K562 (cell line): Measurements from ENCODE around the gene NHLH2. TPM values are rescaled to one million over a fixed set of nuclear protein-coding genes. Genes with fewer than 3 reads are reported as not detected.
A peak's percentile ranks its signal among the peaks of the same experiment; 100 is the strongest.

Source experiments
- ATAC-seq: fragments of 200-7000 bp; cut with Tn5 transposase; 3 replicates; pipeline ENCODE4 v1.9.1; 2020; ENCODE audit warnings: moderate library complexity
- BruUV-seq: library from RNA; stranded (reverse); fragments of 400-500 nt; replicated peaks from 2 replicates; lab custom pipeline; 2021; lab: Mats Ljungman, UMichigan
- CTCF ChIA-PET: fragments of 300-600 bp; formaldehyde crosslinking; extraction: SDS; loops from one replicate; lab custom pipeline; 2021; ENCODE audit warnings: low intra/inter-chr PET ratio; lab: Yijun Ruan, JAX
- POLR2A ChIA-PET: fragments of 300-600, 350-650 bp; sonication (Branson Sonifier 250); formaldehyde crosslinking; extraction: SDS; loops from one replicate; lab custom pipeline; 2021; ENCODE audit warnings: antibody characterized with exemption, inconsistent platforms; lab: Yijun Ruan, JAX
- DNase-seq, 4 experiments: peaks; one replicate each; pipeline versions ENCODE4 v3.0.0 to v3.0.0-alpha.2; 2011 to 2018; ENCODE audit warnings: low spot score in 3 of 4, mixed read lengths in 3 of 4; ENCODE audit errors: extremely low read depth in 1 of 4
- FAIRE-seq: peaks from 2 replicates; lab custom pipeline; 2011; peaks lifted over from hg19 to GRCh38; lab: Jason Lieb, UNC
- H2AFZ ChIP-seq: 2 replicates; pipeline ENCODE4 v1.6.0; 2011; ENCODE audit warnings: low read depth, low read length, control low read depth, inconsistent platforms
- H3K27ac ChIP-seq: fragments of 200-600 bp; 3 replicates; pipeline ENCODE4 v1.8.0; 2011; ENCODE audit warnings: low read depth, mild to moderate bottlenecking, control low read depth, inconsistent platforms, low read length, moderate library complexity, mixed read lengths; ENCODE audit errors: extremely low read depth
- H3K27me3 ChIP-seq, 2 experiments: fragments of 300-600 bp in 1 of 2; 2 replicates in 1 of 2; 3 replicates in 1 of 2; pipeline versions ENCODE4 v1.6.0 to v1.8.0; 2011; ENCODE audit warnings: inconsistent platforms in 2 of 2, low read length in 2 of 2, mild to moderate bottlenecking in 1 of 2, mixed read lengths in 1 of 2, moderate library complexity in 1 of 2; ENCODE audit not compliant: control insufficient read depth in 2 of 2, insufficient read depth in 2 of 2
- H3K36me3 ChIP-seq: fragments of 300-600 bp; 3 replicates; pipeline ENCODE4 v1.8.0; 2011; ENCODE audit warnings: mild to moderate bottlenecking, low read length, inconsistent platforms; ENCODE audit not compliant: control insufficient read depth, insufficient read depth
- H3K4me1 ChIP-seq, 2 experiments: fragments of 200-600 bp in 1 of 2; replicated peaks in 1 of 2; 2 replicates in 1 of 2; 3 replicates in 1 of 2; pipeline versions ENCODE4 v1.5.1 to v1.8.0; 2011; ENCODE audit warnings: inconsistent platforms in 2 of 2, low read length in 2 of 2, mild to moderate bottlenecking in 1 of 2, mixed read lengths in 1 of 2, moderate library complexity in 1 of 2; ENCODE audit not compliant: control insufficient read depth in 2 of 2, insufficient read depth in 2 of 2
- H3K4me2 ChIP-seq: 2 replicates; pipeline ENCODE4 v1.6.1; 2011; ENCODE audit warnings: low read length, control low read depth, inconsistent platforms, mixed read lengths; ENCODE audit not compliant: insufficient read depth
- H3K4me3 ChIP-seq: fragments of 200-600 bp; sonication (generic), shearing (Covaris generic); 2 replicates; pipeline ENCODE4 v1.5.1; 2016; ENCODE audit warnings: control low read depth, inconsistent platforms
- H3K79me2 ChIP-seq: fragments of 200-600 bp; 3 replicates; pipeline ENCODE4 v1.8.0; 2011; ENCODE audit warnings: low read length, inconsistent platforms; ENCODE audit not compliant: control insufficient read depth, insufficient read depth
- H3K9ac ChIP-seq, 2 experiments: 2 replicates each; pipeline versions ENCODE4 v1.6.0 to v1.6.1; 2011; ENCODE audit warnings: low read depth in 2 of 2, low read length in 2 of 2, control low read depth in 1 of 2, inconsistent platforms in 1 of 2, mild to moderate bottlenecking in 1 of 2, mixed read lengths in 1 of 2; ENCODE audit not compliant: insufficient read depth in 1 of 2
- H3K9me1 ChIP-seq: one replicate; pipeline ENCODE4 v1.6.0; 2011; ENCODE audit warnings: inconsistent platforms, mild to moderate bottlenecking, low read length, moderate library complexity; ENCODE audit not compliant: control insufficient read depth, insufficient read depth
- H3K9me3 ChIP-seq: replicated peaks from 2 replicates; pipeline ENCODE4 v1.5.1; 2011; ENCODE audit warnings: low read depth, low read length, inconsistent platforms; ENCODE audit not compliant: control insufficient read depth, insufficient read depth
- H4K20me1 ChIP-seq: replicated peaks from 2 replicates; pipeline ENCODE4 v1.6.1; 2011; ENCODE audit warnings: low read length, inconsistent platforms, mixed read lengths; ENCODE audit not compliant: control insufficient read depth, insufficient read depth
- ATF1 ChIP-seq, 2 experiments: fragments of 450-650 bp in 1 of 2; IDR thresholded peaks; 2 replicates each; pipeline ENCODE4 v1.6.1; 2016; ENCODE audit warnings: missing compliant biosample characterization in 1 of 2, missing genetic modification characterization in 1 of 2
- CBFB ChIP-seq: sonication (generic); formaldehyde crosslinking; IDR thresholded peaks from 2 replicates; pipeline ENCODE4 v1.4.0; 2020; ENCODE audit warnings: mild to moderate bottlenecking, missing genetic modification reagents
- CCAR2 ChIP-seq: fragments of 200-400 bp; formaldehyde crosslinking; IDR thresholded peaks from 2 replicates; pipeline ENCODE4 v1.6.1; 2017; ENCODE audit warnings: mild to moderate bottlenecking, low read depth, low read length
- E2F3 ChIP-seq: fragments of 250-450 bp; sonication (Bioruptor Pico); IDR thresholded peaks from 2 replicates; pipeline ENCODE4 v1.4.0; 2020; ENCODE audit warnings: mild to moderate bottlenecking
- ETS2 ChIP-seq: IDR thresholded peaks from 2 replicates; pipeline ENCODE4 v1.6.1; 2016; ENCODE audit warnings: borderline replicate concordance, missing genetic modification characterization, mild to moderate bottlenecking, moderate library complexity, missing compliant biosample characterization; ENCODE audit not compliant: poor library complexity, severe bottlenecking
- GABPA ChIP-seq: fragments of 200-800 bp; sonication (Bioruptor generic); conservative IDR thresholded peaks from 2 replicates; pipeline ENCODE4 v1.6.1; 2016; ENCODE audit warnings: low read depth, missing genetic modification characterization, missing compliant biosample characterization
- IRF2 ChIP-seq: sonication (generic); formaldehyde crosslinking; IDR thresholded peaks from 2 replicates; pipeline ENCODE4 v1.8.1; 2022; ENCODE audit warnings: mild to moderate bottlenecking, missing genetic modification reagents
- JUNB ChIP-seq: fragments of 450-650 bp; formaldehyde crosslinking; conservative IDR thresholded peaks from 2 replicates; pipeline ENCODE4 v1.4.0; 2020; ENCODE audit warnings: mild to moderate bottlenecking
- KLF13 ChIP-seq: fragments of 450-650 bp; IDR thresholded peaks from 2 replicates; pipeline ENCODE4 v1.6.1; 2016; ENCODE audit warnings: missing genetic modification characterization, low read depth, mild to moderate bottlenecking, missing compliant biosample characterization, moderate library complexity, borderline replicate concordance
- PHB ChIP-seq: fragments of 250-450 bp; sonication (Bioruptor Pico); IDR thresholded peaks from 2 replicates; pipeline ENCODE4 v1.5.0; 2021
- TCF3 ChIP-seq: sonication (generic); formaldehyde crosslinking; IDR thresholded peaks from 2 replicates; pipeline ENCODE4 v1.4.0; 2020; ENCODE audit warnings: mild to moderate bottlenecking, missing genetic modification reagents
- ZBTB7A ChIP-seq: IDR thresholded peaks from 2 replicates; pipeline ENCODE4 v1.6.1; 2011; ENCODE audit warnings: low read depth, mild to moderate bottlenecking, low read length, moderate library complexity, borderline replicate concordance; ENCODE audit not compliant: control insufficient read depth
- ZNF175 ChIP-seq: fragments of 200-800 bp; sonication (Bioruptor generic); IDR thresholded peaks from 2 replicates; pipeline ENCODE4 v1.6.1; 2016; ENCODE audit warnings: low read depth, mild to moderate bottlenecking, missing genetic modification characterization, missing compliant biosample characterization
- WGBS: fragments of 100-300 bp; shearing (Covaris generic); methylation state at CpG from one replicate; pipeline ENCODE4 v1.1.6; 2016; ENCODE audit warnings: low coverage, mixed read lengths; ENCODE audit not compliant: insufficient coverage; ENCODE audit errors: missing lambda C conversion rate; 5-methylcytosine and 5-hydroxymethylcytosine counted together
- in situ Hi-C: fragments of 300-500 bp; cut with MboI; formaldehyde crosslinking; loops from 4 replicates; pipeline ENCODE4 v1.15.0; 2018; ENCODE audit warnings: inconsistent platforms, mixed read lengths
- intact Hi-C: fragments of 100-400 bp; cut with micrococcal nuclease; formaldehyde crosslinking; loops from 2 replicates; pipeline ENCODE4 v1.14.2; 2022
- polyA plus RNA-seq, 8 experiments: library from polyadenylated mRNA; depleted of rRNA in 4 of 8; stranded (reverse) in 5 of 8; unstranded in 3 of 8; fragments of >200 nt; fragmentation: Nextera tagmentation in 2 of 8; fragmentation: Illumina TruSeq in 1 of 8; extraction: Ambion mirVana in 2 of 8; extraction: Trizol in 1 of 8; gene quantifications; 2 replicates each; pipeline versions ENCODE4 v1.2.1 to v1.2.3, GENCODE V29; 2011 to 2014; ENCODE audit warnings: inconsistent platforms in 1 of 8, missing spikeins in 1 of 8
- total RNA-seq, 7 experiments: library from RNA; depleted of rRNA in 6 of 7; stranded (reverse); fragments of >200 nt in 6 of 7; fragmentation: Illumina TruSeq in 2 of 7; extraction: Trizol in 2 of 7; gene quantifications; 2 replicates each; pipeline versions ENCODE4 v1.2.1 to v1.2.3, GENCODE V29; 2011 to 2021; ENCODE audit warnings: low replicate concordance in 1 of 7
- TF ChIP-seq, protein P1 (sequence below): IDR thresholded peaks from 2 replicates; pipeline ENCODE4 v1.6.1; 2012; ENCODE audit warnings: low read depth, low read length, improper control_type of control experiment, borderline replicate concordance
- TF ChIP-seq, protein P2 (sequence below): fragments of 250-450 bp; sonication (Bioruptor Pico); IDR thresholded peaks from 2 replicates; pipeline ENCODE4 v1.5.0; 2021
- TF ChIP-seq, protein P3 (sequence below): fragments of 450-650 bp; conservative IDR thresholded peaks from 2 replicates; pipeline ENCODE4 v1.6.1; 2016; ENCODE audit warnings: missing genetic modification characterization, low read depth, mild to moderate bottlenecking, control low read depth, missing compliant biosample characterization
- TF ChIP-seq, protein P4 (sequence below), 2 experiments: fragments of 200-800 bp in 1 of 2; sonication (Bioruptor generic) in 1 of 2; sonication (generic) in 1 of 2; formaldehyde crosslinking in 1 of 2; IDR thresholded peaks in 1 of 2; conservative IDR thresholded peaks in 1 of 2; 2 replicates each; pipeline versions ENCODE4 v1.5.0 to v1.6.1; 2016 to 2020; ENCODE audit warnings: missing compliant biosample characterization in 1 of 2, missing genetic modification characterization in 1 of 2, missing genetic modification reagents in 1 of 2

The NHLH2 gene
- total and polyA plus RNA-seq, 9 of the 15 experiments (the other 6 are each of a cell fraction or from before 2014, with no cell fraction given) = not detected

DNA sequence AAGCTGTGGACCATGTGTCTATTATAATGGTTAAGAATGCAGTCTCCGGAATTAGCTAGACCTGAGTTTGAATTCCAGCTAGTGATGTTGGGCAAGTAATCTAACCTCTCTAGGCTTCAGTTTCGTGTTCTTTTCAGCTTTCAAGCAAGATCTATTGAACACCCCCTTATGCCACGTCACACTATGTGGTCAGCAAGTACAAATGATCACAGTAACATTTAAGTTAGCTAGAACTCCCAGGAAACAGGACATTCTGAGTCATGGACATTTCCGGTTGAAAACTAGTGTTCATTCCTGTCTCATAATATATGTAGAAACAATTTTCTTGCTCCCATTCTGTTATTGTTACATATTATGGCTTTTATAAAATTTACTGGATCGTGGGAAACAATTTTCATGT, 34.0 kb upstream of the NHLH2 start:
- H3K36me3 ChIP-seq = no peaks in the 10 kb centered on the region
- no peak overlapping the region for H3K9ac ChIP-seq
- no peak for DNase-seq
- in situ Hi-C loops (no loop called here), intact Hi-C loops (no loop called here)
- H3K27me3 ChIP-seq = peaks cover 5 to 19% of the 10 kb centered on the region in 2 experiments; a peak in 3 of 5 replicates
- no peaks in the 10 kb centered on the region for H3K79me2 ChIP-seq
- no peak overlapping the region for H3K27ac ChIP-seq
- no peak overlapping the region for H2AFZ ChIP-seq
- H4K20me1 ChIP-seq = no peaks in the 10 kb centered on the region
- no peak overlapping the region for H3K4me3 ChIP-seq
- peak; percentile 46 for FAIRE-seq
- H3K4me1 ChIP-seq = no peaks in the 10 kb centered on the region
- ATAC-seq = no peak
- no TSS peak for BruUV-seq
- ChIA-PET POLR2A (interaction anchor here (0.6 kb wide), 2 partner anchors 42 to 1030 kb away, joined by 3 read pairs; no protein-coding TSS in a partner anchor), CTCF (no interaction called here)
- no peaks in the 10 kb centered on the region for H3K9me3 ChIP-seq
- H3K9me1 ChIP-seq = no peaks in the 10 kb centered on the region
- no peak overlapping the region for H3K4me2 ChIP-seq
- 0% methylated on average over 5 of the region's 5 CpGs for WGBS
- no peak for TF ChIP-seq TCF3 (CRISPR knock-in tag)
- no peak for TF ChIP-seq KLF13 (tag)
- TF ChIP-seq PHB (CRISPR knock-in tag) = no peak
- TF ChIP-seq CBFB (CRISPR knock-in tag) = no peak
- no peak for TF ChIP-seq ETS2
- TF ChIP-seq ZNF175 (CRISPR knock-in tag) = peak; percentile 15
- TF ChIP-seq, protein P1, sequence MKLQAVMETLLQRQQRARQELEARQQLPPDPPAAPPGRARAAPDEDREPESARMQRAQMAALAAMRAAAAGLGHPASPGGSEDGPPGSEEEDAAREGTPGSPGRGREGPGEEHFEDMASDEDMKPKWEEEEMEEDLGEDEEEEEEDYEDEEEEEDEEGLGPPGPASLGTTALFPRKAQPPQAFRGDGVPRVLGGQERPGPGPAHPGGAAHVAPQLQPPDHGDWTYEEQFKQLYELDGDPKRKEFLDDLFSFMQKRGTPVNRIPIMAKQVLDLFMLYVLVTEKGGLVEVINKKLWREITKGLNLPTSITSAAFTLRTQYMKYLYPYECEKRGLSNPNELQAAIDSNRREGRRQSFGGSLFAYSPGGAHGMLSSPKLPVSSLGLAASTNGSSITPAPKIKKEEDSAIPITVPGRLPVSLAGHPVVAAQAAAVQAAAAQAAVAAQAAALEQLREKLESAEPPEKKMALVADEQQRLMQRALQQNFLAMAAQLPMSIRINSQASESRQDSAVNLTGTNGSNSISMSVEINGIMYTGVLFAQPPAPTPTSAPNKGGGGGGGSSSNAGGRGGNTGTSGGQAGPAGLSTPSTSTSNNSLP = no peak
- no peak for TF ChIP-seq ATF1 (CRISPR knock-in tag; IDR thresholded peaks at IDR 0.05)
- 0 out of 2 replicates have a peak, but pooled peaks have one; percentile 20 for TF ChIP-seq ATF1 (tag; IDR thresholded peaks at IDR 0.05)
- no peak for TF ChIP-seq IRF2 (CRISPR knock-in tag)
- TF ChIP-seq ZBTB7A = no peak
- no peak for TF ChIP-seq E2F3 (CRISPR knock-in tag)
- TF ChIP-seq JUNB = 0 out of 2 replicates have a peak, but pooled peaks have one; percentile 15
- TF ChIP-seq, protein P2, sequence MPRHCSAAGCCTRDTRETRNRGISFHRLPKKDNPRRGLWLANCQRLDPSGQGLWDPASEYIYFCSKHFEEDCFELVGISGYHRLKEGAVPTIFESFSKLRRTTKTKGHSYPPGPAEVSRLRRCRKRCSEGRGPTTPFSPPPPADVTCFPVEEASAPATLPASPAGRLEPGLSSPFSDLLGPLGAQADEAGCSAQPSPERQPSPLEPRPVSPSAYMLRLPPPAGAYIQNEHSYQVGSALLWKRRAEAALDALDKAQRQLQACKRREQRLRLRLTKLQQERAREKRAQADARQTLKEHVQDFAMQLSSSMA (CRISPR knock-in tag) = no peak
- TF ChIP-seq, protein P3, sequence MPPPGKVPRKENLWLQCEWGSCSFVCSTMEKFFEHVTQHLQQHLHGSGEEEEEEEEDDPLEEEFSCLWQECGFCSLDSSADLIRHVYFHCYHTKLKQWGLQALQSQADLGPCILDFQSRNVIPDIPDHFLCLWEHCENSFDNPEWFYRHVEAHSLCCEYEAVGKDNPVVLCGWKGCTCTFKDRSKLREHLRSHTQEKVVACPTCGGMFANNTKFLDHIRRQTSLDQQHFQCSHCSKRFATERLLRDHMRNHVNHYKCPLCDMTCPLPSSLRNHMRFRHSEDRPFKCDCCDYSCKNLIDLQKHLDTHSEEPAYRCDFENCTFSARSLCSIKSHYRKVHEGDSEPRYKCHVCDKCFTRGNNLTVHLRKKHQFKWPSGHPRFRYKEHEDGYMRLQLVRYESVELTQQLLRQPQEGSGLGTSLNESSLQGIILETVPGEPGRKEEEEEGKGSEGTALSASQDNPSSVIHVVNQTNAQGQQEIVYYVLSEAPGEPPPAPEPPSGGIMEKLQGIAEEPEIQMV (tag) = no peak
- peak; percentile 70 for TF ChIP-seq GABPA (tag)
- no peak for TF ChIP-seq CCAR2
- TF ChIP-seq, protein P4, sequence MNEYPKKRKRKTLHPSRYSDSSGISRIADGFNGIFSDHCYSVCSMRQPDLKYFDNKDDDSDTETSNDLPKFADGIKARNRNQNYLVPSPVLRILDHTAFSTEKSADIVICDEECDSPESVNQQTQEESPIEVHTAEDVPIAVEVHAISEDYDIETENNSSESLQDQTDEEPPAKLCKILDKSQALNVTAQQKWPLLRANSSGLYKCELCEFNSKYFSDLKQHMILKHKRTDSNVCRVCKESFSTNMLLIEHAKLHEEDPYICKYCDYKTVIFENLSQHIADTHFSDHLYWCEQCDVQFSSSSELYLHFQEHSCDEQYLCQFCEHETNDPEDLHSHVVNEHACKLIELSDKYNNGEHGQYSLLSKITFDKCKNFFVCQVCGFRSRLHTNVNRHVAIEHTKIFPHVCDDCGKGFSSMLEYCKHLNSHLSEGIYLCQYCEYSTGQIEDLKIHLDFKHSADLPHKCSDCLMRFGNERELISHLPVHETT (CRISPR knock-in tag; conservative IDR thresholded peaks at IDR 0.05 in 1 of 2, IDR thresholded peaks at IDR 0.05 in 1 of 2) = 0 out of 4 replicates have a peak, but pooled peaks of 1 of the 2 experiments have one; percentile 0
